Prostate gland (tissue), 2 donors: ENCODE results near the gene CPXCR1.

Source experiments
- POLR2AphosphoS5 ChIP-seq: sonication (generic); formaldehyde crosslinking; IDR thresholded peaks from one replicate; pipeline ENCODE4 v1.6.1; 2017; ENCODE audit warnings: antibody characterized with exemption
- TF ChIP-seq, protein P1 (sequence below), 4 experiments: fragments of 200-600 bp in 2 of 4; fragments of 450-650 bp in 2 of 4; sonication (generic) in 2 of 4; IDR thresholded peaks; 1 replicate in 3 of 4; 2 replicates in 1 of 4; pipeline ENCODE4 v1.5.1; 2016 to 2019; ENCODE audit warnings: antibody characterized with exemption in 4 of 4, mild to moderate bottlenecking in 2 of 4, moderate library complexity in 2 of 4

DNA sequence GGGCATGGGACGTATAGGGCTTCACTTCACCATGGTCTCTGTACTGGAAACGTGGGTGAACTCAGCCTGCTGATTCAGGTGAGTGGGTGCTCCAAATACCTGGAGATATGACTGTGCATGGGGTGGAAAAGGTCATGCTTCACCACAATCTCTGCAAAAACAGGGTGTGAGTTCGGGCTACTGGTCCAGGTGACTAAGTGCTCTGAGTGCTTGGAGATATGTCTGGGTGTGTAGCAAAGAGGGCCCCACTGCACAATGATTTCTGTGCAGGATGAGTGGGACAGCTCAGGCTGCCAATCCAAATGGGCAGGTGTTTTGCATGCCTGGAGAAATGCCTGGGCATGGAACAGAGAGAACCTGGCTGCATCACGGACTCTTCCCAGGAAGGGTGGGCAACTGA is 11.2 kb upstream of the CPXCR1 start:
- no peak for TF ChIP-seq POLR2AphosphoS5
- TF ChIP-seq, protein P1, sequence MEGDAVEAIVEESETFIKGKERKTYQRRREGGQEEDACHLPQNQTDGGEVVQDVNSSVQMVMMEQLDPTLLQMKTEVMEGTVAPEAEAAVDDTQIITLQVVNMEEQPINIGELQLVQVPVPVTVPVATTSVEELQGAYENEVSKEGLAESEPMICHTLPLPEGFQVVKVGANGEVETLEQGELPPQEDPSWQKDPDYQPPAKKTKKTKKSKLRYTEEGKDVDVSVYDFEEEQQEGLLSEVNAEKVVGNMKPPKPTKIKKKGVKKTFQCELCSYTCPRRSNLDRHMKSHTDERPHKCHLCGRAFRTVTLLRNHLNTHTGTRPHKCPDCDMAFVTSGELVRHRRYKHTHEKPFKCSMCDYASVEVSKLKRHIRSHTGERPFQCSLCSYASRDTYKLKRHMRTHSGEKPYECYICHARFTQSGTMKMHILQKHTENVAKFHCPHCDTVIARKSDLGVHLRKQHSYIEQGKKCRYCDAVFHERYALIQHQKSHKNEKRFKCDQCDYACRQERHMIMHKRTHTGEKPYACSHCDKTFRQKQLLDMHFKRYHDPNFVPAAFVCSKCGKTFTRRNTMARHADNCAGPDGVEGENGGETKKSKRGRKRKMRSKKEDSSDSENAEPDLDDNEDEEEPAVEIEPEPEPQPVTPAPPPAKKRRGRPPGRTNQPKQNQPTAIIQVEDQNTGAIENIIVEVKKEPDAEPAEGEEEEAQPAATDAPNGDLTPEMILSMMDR (IDR thresholded peaks at IDR 0.05): no peak
